ENCODE results near the gene SORCS2.

The SORCS2 gene

DNA sequence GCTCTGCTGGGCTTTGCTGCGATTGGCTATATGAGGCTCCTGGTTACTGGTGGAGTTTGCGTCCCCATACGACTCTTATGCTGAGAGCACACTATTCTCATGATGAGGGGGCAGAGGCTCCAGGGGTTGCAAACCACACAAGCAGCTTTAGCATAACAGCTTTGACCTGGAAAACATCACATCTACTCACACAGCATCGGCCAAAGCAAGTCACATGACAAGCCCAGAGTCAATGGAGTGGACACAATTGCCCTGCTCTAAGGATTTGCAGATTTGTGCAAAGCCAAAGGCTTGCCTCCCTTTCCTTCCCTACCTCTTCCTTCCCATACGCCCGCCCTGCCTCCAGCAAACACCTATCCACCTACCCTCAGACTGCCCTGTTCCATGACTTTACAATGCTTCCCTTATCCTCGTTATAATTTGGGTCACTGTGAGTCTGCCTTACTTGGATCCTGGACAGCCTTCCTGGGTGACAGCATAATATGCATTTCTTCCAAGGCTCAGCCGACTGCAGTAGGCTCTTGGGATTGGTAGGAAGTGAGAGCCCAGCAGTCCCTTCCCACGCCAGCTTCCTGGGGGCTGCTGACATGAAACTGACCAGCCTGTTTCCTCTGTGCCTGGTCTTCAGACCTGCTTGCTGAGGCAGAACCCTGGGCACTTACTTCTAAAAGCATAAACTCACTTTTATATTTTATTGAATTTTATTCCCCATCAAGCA, 450.6 kb downstream of the SORCS2 start:
- FAIRE-seq (no peak), DNase-seq (ENCODE audit: low spot score) (no peak)

DNA sequence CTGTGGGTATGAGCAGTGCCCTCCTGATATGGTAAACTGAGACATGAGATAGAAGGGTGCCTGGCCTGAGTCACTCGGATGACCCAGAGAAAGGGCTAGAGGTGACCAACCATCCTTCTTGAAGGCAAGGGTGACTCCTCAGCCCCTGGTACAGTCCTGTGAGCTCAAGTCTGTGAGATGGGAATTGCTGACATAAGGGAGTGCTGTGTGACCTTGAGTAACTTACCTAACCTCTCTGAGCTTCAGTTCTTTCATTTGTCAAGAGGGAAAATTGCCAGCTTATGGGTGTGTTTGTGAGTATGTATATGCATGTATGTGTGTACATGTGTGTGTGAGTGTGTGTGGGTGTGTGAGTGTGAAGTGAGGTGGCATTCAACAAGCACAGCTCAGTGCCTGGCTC, 452.8 kb downstream of the SORCS2 start:
- DNase-seq (ENCODE audit: low spot score) (no peak), FAIRE-seq (no peak)

DNA sequence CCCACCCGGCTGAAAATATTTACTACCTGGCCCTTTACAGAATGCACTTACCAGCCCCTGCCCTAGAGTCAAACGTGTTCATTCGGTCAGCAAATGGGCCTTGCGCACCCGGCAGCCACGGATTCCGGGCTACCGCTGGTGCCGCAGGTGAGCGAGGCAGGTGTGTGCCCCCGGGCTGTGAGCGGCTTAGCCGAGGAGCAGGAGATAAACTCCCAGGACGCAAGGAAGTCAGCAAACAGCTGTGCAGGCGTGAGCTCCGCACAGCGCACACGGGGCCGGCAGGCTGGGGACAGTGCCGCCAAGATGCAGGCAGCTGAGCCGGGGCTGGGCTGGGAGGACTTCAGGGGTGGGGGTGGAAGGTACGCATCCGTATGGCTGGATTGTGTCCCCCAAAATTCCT, 453.6 kb downstream of the SORCS2 start:
- FAIRE-seq (no peak), DNase-seq (ENCODE audit: low spot score) (no peak)

DNA sequence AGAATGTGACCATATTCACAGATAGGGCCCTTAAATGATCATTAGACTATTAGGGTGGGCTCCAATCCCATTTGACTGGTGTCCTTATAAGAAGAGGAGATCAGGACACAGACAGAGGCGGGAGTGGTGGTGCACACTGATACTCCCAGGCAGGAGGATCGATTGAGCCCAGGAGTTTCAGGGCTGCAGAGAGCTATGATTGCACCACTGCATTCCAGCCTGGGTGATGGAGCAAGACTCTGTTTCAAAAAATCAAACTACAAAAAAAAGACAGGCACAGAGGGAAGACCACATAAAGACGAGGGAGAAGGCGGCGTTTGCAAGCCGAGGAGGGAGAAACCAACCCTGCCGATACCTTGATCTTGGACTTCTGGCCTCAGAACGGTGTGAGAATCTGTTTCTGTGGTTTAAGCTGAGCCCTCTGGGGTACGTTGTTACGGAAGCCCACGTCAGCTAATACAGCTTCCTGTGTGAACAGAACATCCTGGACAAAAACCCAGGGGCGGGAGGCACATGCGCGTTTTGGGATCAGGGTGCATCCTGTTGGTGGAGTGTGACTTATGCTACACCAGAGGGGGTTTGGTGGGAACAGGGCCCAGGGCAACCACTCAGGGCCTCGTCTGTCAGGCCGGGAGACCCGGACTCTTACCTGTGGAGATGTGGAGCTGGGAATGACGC, 454.2 kb downstream of the SORCS2 start:
- DNase-seq (ENCODE audit: low spot score) = no peak
- no peak for FAIRE-seq

DNA sequence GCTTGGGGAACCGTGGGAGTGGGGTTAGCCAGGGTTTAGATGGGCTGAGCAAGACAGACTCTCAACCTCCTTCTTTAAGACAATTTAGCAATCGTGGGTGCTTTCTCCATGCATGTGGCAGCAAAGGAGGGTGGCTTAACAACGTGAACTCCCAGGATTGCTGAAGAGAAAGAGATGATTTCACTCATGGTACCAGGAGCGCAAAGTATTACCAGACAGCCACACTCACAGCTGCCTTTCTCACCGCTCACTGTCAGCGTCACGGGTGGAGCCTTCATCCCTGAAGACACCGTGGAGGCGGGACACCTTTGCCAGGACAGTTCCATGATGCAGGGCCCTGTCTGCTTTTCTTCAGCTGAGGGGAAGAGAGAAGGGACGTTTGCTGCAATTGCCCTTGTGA, 454.8 kb downstream of the SORCS2 start:
- no peak for DNase-seq (ENCODE audit: low spot score)
- no peak for FAIRE-seq

DNA sequence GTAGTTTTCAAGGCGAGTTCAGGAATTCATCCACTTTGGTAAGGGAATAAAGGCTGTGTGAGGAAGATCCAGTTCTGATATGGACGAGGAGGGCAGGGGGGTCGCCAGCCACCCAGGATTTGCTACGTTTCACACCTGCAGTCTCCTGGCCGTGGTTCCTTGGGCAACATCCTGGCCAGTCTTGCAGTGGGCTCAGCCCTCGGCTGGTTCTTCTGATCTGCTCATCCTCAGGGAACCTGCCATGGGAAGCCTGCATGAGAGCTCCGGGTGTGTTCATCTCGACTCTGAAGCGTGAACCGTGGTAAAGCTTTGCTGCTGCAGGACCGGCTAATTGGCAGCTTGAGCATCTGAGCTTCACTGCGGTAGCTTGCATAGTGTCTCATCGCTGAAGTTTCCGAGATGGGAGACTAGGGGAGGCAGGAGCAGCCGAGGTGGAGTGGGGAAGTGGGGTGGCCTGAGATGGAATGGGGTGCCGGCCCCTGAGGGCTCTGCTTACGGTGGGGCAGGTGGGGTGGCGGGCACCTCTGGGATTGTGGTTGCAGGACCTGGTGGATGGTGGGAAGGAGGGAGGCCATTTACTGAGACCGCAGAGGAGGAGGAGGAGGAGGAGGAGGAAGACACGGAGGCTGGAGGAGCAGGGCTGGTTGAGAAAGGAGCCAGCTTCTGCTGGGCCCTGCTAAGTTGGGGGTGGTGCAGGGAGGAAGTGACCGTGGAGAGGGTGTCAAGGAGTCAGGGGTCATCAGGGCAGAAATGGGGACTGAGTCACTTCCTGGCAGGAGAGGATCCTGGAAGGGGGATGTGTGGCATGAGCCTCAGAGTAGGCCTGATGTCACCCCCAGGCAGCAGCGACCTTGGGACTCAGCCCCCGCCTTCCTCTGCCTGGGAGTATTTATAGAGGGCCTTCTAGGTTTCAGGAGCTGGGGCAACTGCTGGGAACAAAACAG, 455.5 kb downstream of the SORCS2 start:
- FAIRE-seq (no peak), DNase-seq (ENCODE audit: low spot score) (peak; percentile 48)

DNA sequence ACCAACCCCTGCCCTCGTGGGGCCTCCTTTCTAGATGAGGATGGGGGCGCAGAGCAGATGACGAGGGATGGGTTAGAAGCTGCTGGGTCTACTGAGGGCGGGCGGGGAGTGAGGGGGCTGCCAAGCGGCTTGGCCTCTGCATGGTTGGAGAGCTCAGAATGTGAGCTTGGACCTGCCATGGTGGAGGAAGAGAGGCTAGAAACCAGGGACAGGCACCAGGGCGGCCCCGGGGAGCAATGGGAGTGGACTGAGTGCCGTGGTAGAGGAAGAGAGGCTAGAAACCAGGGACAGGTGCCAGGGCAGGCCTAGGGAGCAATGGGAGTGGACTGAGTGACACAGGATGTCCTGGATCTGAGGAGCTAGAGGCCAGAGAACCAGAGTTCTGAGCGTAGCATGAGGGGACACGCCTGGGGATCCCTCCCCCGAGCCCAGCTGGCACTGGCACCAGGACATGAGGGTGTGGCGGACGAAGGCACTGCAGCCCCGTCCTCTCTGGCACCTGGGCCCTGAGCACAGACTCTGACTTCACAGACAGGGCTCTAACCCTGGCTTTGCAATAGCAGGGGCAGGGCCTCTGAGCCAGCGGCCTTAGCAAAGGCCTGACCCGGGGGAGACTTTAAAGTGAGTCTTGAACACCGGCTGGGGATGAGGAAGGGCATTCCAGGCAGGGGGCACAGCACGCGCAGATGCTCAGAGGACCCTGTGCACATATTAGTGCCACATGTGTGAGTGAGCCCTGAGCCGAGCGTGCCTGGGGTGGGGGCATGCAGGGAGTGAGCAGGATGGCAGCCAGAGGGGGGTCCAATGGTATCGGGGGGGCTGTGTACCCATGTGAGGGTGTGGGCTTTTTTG, 456.4 kb downstream of the SORCS2 start:
- DNase-seq (ENCODE audit: low spot score) (no peak), FAIRE-seq (no peak)

DNA sequence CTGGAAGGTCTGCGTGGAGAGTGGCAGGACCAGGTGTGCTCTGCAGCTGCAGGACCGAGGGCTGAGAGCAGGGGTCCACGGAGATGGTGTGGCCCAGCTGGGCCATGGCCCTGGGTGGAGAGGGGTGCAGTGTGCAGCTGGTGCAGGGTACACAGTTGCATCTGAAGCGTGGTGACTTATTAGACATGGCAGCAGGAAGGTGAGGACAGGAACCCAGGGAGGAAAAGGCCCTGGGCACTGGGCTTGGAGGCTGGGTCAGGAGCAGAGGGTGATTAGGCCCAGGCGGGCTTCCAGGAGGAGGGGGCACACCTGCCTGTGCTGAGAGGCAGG, 457.0 kb downstream of the SORCS2 start:
- FAIRE-seq = no peak
- DNase-seq (ENCODE audit: low spot score) = no peak

DNA sequence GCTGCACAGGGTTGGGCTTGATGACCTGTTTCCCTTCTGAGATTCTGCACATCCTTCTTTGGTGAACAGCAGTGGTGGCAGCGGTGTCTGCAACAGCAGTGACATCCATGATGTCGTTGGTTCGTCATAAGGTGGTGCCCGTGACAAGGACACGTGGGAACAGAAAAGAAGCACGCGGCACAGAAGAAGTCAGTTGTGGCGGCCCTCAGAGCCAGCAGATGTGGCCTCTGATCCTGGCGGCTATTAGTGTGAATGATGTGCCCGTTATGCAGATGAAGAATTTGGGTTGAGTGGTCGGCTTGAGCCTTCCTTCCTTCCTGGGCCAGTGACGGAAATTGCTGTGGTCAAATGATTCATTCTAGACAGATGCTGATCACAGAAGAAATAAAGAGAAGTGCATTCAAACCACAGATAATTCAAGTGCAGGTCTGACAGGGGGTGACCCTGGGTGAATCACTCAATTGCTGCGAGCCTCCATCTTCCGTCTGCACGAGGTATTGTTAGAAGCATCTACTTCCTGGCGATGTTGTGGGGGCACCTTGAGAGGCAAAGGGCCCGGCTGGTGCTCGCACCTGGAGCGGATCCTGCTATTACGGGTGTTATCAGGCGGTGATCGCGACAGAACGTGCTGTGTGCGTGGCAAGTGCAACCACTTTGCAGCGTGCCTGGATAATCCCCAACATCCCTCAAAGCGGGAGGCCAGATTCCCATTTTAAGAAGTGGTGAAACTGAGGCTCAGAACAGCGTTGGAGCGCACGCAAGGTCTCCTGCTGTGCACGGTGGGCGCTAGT, 457.6 kb downstream of the SORCS2 start:
- FAIRE-seq = peak; percentile 82
- peak; percentile 80 for DNase-seq (ENCODE audit: low spot score)

DNA sequence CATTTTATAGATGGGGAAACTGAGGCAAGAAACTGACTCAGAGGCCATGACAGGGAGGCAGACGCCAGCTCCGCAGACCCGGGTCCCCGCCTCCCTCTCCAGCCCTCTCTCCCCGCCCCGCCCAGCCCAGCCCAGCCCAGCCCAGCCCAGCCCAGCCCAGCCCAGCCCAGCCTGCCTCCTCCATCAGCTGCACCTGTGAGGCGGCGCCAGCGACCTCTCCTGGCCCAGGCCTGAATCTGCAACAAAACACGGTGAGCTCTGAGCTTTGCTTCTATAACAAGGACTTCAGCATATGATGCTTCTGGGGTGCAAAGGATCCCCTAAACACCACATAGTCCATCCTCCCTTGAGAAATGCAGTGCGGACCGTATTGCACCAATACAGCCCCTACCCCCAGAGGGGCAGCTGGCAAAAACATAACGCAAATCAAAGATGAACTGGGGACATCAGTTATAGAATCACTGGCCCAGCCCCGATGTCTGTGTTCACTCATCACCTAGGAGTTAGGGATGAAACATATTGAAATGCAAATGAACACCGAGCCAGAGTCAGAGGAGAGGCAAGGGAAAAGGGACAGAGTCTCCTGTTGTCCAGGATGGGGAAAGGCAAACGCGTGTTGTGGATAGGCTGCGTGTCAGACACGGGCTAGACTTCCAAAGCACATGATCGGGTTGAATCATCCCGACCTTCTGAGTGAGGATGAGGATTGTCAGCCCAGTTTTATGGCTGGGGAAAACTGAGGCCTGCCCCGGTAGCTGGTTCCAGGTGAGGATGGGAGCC, 458.5 kb downstream of the SORCS2 start:
- DNase-seq (ENCODE audit: low spot score) (peak; percentile 66), FAIRE-seq (no peak)

DNA sequence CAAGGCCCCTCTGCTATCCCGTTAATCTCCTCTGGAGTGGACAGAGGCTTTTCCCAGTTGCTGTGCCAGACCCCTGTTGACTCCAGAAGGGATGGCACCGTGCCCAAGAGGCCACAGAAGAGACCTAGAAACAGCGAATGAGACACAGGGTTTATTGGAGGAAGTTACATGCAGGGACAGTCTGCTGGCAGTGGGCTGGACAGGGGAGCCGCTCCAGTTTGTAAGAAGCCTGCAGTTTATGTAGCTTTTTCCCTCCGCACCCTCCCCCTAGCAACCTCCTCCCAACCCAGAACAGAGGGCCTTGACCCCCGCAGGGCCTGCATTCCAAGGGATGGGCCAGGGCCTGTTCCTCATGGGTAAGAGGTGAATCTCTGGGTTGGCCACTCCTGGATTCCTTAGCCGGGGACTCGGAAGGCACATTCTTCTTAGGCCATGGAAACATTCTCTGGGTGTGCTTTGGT, 459.2 kb downstream of the SORCS2 start:
- DNase-seq (ENCODE audit: low spot score) (peak; percentile 26), FAIRE-seq (no peak)

DNA sequence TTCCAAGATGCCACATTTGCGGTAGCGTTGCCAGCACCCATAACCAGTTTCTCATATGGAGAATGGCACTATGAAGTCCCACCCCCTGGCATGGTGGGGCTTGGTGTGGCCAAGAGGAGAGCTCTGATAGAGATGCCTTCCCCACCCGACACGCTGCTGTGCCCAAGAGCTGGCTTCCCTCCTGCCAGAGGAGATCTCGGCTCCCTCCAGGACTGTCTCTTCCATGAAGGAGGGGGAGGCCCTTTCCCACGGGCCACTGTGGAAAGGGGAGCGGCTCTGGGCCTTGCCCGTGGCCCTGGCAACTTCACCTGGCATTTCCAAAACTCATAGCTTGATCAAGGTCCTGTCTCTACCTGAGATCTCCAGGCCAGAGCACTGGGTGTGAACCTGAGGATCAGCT, 459.7 kb downstream of the SORCS2 start:
- DNase-seq (ENCODE audit: low spot score) (no peak), FAIRE-seq (no peak)

DNA sequence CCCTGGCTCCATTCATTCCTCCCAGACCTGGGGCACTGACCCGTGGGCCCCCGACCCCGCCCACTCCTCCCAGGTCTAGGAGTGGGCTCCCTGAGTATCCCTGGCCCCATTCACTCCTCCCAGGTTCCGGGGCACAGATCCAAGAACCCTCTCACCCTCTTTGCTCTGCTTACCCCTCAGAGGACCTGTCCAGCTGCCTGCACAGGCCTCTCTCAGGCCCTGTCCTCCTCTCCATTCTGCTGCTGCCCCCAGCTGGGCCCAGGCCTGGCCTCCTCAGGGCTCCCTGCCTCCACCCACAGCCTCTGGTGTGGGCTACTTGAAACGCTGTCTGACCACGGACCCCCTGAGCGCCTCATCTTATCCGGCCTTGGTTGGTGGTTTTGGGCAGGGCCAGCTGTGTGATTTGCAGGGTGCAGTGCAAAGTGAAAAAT, 460.1 kb downstream of the SORCS2 start:
- DNase-seq (ENCODE audit: low spot score) = no peak
- no peak for FAIRE-seq

DNA sequence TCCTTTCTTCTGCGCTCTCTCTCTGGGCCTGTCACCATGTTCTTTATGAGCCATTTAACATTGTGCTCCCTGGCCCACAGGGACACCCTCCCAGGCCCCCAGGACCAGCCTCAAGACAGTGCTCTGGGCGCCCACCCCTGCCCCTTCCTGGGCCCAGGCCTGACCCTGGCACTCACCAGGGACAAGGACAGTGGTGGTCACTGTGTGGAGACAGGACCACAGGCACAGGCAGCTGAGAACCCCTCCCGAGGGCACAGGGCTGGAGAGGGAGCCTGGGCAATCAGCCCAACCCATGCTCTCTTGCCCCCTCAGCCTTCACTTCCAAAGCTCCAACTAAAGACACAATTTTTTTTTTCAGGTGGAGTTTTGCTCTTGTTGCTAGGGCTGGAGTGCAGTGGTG, 460.6 kb downstream of the SORCS2 start:
- DNase-seq (ENCODE audit: low spot score) = no peak
- FAIRE-seq = no peak

DNA sequence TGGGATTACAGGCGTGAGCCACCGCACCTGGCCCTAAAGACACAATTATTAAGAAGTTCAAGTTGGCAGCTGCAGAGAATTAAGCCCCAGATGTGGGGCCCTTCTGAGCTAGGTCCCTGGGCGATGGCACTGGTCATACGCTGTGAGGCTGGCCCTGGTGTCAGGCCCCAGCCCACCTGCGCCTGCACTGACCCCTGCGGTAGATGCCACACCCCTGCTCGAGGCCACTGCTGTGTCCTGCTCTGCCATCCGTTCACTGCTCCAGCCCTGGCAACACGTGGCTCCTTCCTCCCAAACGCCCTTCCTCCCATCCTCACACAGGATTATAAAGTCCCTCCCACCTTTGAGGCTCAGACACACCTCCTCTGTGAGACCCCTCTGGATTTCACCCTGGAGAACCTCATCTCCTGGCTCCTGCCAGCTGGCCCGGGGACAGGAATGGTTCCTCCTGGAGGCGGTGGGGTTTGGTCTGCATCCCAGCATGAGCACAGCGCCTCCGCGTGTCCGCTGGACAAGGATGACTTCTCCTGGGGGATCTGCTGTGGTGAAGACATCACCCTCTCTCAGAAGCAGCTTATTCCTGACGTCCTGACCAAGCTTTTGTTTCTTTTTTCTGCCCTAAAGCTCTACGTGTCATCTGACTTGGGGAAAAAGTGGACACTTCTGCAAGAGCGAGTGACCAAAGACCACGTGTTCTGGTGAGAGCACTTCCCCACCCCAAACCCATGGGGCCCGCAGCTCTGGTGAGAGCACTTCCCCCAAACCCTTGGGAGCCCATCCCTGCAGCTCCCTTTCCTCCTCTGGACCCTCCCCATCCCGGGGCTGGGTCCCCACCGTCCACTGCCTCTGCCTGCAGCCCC, 461.4 kb downstream of the SORCS2 start:
- DNase-seq (ENCODE audit: low spot score) (no peak), FAIRE-seq (no peak)

DNA sequence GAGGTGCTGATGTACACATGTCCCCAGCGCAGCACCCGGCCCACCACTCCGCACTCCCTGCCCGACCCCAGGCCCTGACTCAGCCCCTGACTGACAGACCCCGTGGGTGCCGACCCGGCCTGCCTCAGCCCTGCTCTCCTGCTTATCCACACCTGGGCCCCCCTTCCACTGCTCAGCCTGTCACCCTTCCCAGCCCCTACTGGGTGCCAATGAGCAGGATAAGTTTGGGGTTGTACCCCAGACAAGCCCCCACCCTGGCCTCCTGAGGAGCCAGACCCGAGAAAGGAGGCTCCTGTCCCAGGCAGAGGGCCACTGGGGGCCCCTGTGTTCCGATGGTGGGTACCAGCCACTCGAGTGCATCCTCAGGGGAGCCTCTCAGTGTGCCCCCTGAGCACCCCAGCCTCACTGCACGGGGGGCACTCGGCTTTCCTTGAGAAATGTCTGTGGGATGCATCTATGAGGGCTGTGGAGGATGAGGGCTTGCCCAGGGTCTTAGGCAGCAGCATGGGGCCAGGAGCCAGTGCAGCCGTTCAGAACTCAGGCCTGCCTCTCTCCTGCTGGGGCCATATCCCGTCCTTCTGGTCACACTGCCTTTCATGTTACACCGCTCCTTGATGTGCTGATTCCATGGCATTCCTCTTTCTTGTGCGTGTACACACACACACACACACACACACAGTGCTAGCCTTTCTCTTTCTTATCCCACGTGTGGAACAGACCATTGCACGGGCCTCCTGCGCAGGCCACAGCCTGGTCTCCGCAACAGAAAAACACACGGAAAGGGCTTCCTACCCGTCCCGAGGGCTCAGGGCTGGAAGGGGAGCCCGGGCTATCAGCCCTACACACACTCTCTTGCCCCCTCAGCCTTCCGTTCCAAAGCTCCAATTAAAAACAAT, 462.5 kb downstream of the SORCS2 start:
- FAIRE-seq (no peak), DNase-seq (ENCODE audit: low spot score) (no peak)

DNA sequence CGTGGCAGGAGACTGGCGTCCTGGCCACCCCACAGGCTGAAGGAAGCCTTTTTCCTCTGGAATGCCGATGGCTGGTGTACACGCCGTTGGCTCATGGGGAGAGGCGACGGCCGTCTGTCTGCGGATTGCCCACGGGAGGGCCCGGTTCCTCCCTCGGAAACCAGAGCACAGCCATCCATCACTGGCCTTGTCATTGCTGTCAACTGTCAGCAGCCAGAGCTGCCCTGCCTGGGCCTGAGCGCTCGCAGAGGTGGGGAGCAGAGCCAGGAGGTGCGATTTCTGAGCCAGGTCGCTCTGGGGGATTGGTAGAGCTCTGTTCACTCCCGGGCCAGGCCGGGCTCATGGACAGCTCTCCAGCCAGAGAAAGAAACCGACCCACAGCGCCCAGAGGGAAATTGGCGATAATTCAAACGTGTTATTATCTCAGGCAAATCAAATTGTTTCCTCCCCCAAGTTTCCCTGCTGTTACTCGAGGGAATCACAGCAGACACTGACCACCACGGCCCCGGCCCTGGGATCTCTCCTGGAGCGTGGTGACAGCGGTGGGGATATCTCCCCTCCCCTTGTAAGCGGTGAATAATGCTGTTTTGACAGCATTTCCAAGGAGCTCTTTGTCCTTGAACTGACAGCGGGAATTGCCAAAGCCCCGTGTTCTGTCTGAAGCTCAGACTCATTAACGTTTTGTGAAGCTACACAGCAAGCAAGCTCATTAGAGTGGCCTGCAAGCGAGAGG, 463.3 kb downstream of the SORCS2 start:
- FAIRE-seq = no peak

More for the DNA sequence above, 463.3 kb downstream of the SORCS2 start:
- no peak for DNase-seq (ENCODE audit: low spot score)
